ENCODE data around the gene AGMO.

The AGMO gene

GRCh38 chr7:15561835-15562234, at the start of gene AGMO:
TSS of gene AGMO (minus strand) at chr7:15562015.
- TF ChIP-seq CTCF (IDR thresholded peaks at IDR 0.05): no peak

GRCh38 chr7:15610503-15610902, 48.7 kb upstream of the AGMO start:
- no peak for TF ChIP-seq CTCF (IDR thresholded peaks at IDR 0.05)

GRCh38 chr7:15609287-15609686, 47.5 kb upstream of the AGMO start:
- TF ChIP-seq CTCF (IDR thresholded peaks at IDR 0.05): no peak

- TF ChIP-seq CTCF (IDR thresholded peaks at IDR 0.05): no peak
Measured at GRCh38 chr7:15607529-15608210, 45.9 kb upstream of the AGMO start.

- TF ChIP-seq CTCF (IDR thresholded peaks at IDR 0.05): no peak
Measured at GRCh38 chr7:15606561-15606960, 44.7 kb upstream of the AGMO start.

- no peak for TF ChIP-seq CTCF (IDR thresholded peaks at IDR 0.05)
Measured at GRCh38 chr7:15604166-15604565, 42.4 kb upstream of the AGMO start.

- TF ChIP-seq CTCF (IDR thresholded peaks at IDR 0.05): no peak
Measured at GRCh38 chr7:15603124-15603523, 41.3 kb upstream of the AGMO start.

- TF ChIP-seq CTCF (IDR thresholded peaks at IDR 0.05): no peak
Measured at GRCh38 chr7:15602236-15602635, 40.4 kb upstream of the AGMO start.
